HT1080 (cell line): Measurements from ENCODE around the gene LARP6. TPM values are rescaled to one million over a fixed set of nuclear protein-coding genes. Genes with fewer than 3 reads are reported as not detected.
A peak's percentile ranks its signal among the peaks of the same experiment; 100 is the strongest.

ENCODE experiments used
- DNase-seq: peaks from one replicate; pipeline ENCODE4 v3.0.0-alpha.2; 2015; ENCODE audit warnings: low read depth
- total RNA-seq: library from RNA; depleted of rRNA; stranded (reverse); fragments of >200 nt; shearing (Covaris generic); gene quantifications from 2 replicates; pipeline ENCODE4 v1.2.3, GENCODE V29; 2014; rRNA removed

LARP6 gene
- total RNA-seq, 1 experiment from 2014 or later: 87.1 TPM

DNA sequence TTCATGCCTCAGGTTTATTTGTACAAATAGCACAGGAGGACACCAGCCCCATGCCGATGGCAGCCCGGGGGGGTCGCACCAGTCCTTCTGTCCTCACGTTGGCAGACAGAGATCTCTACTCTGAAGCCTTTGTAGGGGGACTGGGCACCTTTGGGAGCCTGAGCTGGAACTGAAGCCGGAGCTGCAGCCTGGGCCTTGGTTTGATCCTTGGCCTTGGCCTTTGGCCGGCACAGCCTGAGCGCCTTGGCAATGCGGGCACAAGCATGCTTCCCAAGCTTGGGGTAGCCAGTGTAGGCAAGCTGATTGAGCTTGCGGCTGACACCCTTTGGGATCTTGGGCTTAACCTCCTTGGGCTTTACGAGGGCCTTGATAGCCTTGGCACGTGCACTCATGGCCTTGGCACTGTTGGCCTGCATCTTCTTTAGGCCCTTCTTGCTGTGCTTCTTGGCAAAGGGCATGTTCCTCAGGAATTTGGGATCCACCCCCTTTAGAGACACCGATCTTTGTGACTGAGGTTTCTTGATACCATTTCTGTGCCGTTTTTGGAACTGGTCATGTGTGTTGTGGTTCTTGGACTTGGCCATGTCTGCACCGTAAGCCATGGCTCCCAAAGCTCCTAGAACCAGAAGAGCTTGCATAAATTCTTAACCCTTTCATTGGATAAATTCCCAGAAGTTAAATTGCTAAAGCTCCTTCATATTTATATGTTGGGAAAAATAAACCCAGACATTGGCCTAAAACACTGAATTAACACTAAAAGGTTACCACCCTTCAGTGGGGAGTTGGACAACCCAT lies 57.2 kb downstream of the LARP6 start:
- no peak for DNase-seq

DNA sequence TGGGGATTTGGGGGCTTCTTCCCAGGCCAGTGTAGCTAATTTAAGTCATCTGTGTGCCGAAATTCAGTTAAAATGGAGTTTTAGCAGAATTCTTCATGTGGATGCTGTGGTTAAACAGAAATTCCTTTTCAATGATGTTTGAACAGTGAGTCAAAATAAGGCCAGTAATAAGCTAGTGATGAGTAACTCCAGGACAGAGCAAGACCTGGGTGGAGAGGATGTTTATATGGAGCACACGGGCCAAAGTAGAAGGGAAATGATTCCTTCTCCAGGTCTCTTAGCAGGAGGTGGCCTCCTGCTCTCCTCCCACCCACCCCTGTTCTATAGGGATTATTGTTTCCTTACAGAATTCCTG lies 58.7 kb downstream of the LARP6 start:
- DNase-seq: peak; percentile 98

DNA sequence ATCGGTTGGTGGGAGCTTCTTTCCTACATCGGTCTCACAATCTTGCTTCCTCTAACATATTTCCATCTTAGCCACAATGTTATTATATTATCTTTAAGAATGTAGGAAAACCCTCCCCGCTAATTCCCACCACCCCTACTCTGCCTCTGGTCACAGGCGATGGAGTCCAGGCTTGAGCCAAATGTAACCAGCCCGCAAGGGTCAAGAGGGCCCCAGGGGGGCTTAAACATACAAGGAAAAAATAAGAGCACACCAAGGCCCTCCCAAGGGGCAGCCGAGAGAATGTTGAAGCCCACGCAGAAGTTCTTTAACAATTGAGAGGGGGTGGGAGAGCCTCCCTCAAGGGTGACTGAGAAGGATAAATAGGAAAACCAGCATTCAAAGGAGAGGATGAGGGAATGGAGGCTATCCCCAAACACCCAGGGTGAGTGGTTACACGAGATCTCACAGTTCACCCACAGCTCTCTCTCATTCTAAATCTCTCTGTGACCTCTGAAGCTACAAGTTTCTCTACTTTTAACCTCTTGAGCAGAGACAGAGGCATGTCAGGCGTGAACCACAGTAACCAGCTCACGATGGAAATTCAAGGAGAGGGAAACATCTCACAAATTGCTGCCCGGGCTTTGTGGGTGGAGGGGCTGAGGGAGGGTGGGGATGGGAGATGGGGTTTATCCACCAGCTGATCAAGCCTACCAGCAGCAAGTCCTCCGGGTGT lies 59.2 kb downstream of the LARP6 start:
- DNase-seq: peak; percentile 48

DNA sequence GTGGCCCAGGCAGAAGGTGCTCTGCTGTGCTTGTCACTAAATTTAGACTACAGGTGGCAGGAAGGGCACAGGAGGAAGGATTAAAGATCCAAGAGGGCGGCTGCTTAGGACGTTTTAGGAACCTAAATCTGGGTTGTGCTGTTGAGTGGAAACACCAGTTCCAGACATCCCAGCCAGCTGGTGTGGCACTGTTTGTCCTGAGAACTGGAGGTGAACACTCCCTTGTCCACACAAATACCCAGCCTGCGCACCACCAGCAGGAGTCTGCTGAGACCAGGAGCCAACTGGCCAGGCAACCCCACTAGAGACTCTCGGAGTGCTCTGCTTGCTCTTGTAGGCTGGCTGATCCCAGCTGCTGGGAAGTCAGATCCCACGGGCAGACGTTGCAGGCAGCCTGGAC lies 60.3 kb downstream of the LARP6 start:
- DNase-seq: no peak

DNA sequence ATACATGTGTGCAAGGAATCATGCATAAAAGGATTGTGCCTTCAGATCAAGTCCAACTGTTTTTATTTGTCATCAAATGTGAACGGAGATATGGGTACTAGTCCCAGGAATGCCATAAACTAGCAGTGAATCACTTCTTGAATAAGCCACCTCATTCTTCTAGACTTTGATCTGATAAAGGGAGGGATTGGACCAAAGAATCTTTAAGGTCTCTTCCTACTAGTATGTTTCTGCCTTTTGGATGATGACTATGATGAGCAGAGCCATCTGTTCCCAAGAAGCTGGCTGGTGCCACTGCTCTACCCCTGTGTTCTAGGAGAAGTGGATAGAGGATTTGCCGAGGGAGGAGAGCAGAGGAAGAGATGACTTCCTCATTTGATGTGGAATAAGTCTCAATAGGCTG lies 61.8 kb downstream of the LARP6 start:
- DNase-seq: peak; percentile 91

DNA sequence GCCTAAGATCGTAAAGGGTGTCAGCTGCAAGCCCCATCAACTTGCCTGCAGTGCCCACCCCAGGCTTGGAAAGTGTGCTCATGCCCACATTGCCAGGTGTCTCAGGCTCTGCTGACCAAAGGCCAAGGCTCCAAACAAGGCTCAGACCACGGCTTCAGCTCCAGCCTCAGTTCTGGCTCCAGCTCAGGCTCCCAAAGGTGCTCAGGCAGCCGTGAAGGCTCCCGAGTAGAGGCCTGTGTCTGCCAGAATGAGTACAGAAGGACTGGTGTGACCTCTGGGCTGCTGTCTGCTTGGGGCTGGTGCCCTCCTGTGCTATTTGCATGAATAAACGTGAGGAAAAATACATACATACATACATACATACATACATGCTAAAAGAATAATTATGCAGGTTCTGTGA lies 62.7 kb downstream of the LARP6 start:
- no peak for DNase-seq

DNA sequence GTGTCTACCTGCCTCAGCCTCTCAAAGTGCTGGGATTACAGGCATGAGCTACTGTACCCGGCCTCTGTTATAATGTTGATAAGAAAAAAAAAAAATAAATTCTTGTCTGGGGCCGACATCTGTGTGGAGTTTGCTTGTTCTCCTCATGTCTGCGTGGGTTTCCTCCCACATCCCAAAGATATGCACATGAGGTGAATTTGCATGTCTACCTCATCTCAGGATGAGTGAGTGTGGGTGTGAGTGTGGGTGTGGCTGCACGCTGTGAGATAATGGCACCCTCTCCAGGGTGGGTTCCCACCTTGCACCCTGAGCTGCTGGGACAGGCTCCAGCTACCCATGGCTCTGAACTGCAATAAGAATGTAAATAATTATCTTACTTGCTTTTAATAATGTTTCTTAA lies 64.7 kb downstream of the LARP6 start:
- no peak for DNase-seq

DNA sequence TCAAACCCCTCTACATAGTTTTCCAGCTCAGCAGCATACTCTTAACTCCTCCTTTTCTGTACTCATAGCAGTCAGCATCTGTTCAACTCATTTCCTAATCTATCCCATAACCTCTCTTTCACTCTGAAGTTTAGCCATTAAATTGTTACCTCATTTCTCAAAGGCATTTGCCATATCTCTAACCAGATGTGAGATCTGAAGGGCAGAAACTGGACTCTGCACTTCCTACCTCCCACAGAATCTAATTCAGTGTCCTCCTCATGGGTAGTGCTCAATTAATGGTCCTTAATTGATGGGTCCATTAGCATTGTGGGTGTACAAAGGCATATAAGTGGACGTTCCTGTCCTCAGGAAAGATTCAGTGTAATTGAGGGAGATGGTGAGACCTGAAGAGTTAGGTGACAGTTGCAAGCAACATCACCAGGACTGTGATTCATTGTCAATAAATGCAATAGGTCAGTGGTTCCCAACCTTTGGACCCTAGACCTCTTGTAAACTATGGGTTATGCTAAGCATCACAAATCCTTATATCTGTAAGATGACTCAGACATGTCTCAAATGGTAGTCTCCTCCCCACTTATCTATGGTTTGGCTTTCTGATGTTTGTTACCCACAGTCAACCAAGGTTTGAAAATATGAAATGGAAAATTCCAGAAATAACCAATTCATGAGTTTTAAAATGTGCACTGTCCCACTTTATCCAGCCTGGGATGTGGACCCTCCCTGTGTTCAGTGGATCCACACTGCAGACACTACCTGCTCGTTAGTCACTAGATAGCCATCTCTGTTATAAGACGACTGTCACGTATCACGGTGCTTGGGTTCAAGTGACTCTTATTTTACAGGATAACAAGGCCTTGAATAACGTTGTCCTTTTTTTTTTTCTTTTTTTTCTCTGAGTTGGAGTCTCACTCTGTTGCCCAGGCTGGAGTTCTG lies 65.6 kb downstream of the LARP6 start:
- peak; percentile 74 for DNase-seq

DNA sequence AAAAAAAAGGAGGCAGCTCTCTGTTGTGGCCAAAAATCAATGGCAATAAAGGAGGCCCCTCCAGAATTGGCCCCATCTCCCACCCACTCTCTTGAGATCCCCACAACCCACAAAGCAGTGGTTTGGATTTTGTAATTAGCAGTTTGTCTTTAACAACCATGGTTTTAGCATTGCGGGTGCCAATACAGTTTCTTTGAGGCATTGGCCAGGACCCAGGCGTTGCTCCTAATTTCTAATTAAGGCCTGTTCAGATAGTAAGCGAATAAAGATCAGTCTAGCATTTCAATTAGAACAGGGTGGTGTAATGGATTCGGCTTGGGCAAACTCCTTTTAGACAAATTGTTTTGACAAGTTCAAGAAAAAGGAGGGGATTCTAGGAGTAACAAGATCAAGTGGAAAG lies 67.0 kb downstream of the LARP6 start:
- no peak for DNase-seq

DNA sequence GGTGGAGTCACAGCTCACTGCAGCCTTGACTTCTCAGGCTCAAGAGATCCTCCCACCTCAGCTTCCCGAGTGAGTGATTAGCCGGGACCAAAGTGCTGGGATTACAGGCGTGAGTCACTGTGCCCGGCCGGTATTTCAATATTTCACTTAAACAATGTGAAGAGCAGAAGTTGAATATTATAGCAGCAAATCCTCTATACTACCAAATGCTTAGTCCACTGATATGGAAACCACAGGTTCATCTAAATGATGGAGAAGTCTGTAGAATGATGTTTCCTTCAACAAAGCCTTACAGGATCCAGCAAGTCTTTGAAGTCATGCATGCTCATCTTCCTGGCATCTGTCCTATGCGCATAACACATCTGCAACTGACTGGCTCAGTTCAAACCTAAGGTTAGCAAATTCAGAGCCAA lies 70.3 kb downstream of the LARP6 start:
- peak; percentile 85 for DNase-seq

DNA sequence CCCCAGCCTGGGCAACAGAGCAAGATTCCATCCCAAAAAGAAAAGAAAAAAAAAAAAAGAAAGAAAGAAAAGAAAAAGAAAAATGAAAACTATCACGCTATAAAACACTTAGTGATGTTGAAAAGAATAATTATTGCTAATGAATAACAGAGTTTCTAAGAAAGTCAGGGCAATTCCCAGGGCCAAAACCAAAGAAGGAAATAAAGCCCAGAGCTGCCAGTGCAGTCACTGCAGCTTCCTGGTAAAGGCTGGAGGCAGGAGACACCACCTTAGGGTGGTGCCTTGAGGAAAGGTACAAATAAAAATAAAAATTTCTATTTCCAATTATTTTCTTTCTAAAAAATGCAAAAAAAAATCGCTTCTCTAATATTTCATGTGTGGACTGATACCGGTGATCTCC lies 70.9 kb downstream of the LARP6 start:
- no peak for DNase-seq

DNA sequence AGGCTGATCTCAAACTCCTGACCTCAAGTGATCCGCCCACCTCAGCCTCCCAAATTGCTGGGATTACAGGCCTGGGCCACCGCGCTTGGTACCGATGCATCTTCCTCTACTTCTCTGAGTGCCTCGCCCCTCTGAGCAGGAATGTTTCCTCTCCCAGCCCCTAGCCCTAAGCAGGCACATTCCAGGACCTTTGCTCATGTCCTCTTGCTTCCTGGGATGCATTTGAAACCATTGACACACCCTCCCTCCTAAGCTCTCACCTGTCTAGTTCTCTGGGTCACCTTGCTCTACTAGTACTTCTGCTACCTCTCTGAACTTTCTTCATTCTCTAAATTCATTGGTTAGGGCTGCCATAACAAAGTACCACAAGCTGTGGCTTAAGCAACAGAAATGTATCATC lies 72.7 kb downstream of the LARP6 start:
- DNase-seq: peak; percentile 47

Other genes starting within 250 kb of the LARP6 start
- 38.9 and 56.1 TPM in 2 replicates for gene UACA, start 90.6 kb downstream of the LARP6 start, total RNA-seq
- 3.3 and 3.8 TPM in 2 replicates for gene THAP10, start 38.3 kb upstream of the LARP6 start, total RNA-seq
- gene LRRC49, start 38.7 kb upstream of the LARP6 start, total RNA-seq: 6.2 and 6.7 TPM in 2 replicates